ENCODE data around the gene ANKS1B.

Gene ANKS1B

GRCh38 chr12:99552022-99552421 lies 432.7 kb downstream of the ANKS1B start:
- DNase-seq = no peak

- no peak for DNase-seq
These were observed 435.1 kb downstream of the ANKS1B start for GRCh38 chr12:99549651-99550050.

- DNase-seq = no peak
These were observed 435.5 kb downstream of the ANKS1B start for GRCh38 chr12:99549196-99549595.

- DNase-seq = no peak
These were observed 440.3 kb downstream of the ANKS1B start for GRCh38 chr12:99544457-99544856.

GRCh38 chr12:99529966-99530365 lies 454.8 kb downstream of the ANKS1B start:
- DNase-seq = no peak

GRCh38 chr12:99528478-99528877 lies 456.3 kb downstream of the ANKS1B start:
- DNase-seq = no peak

- DNase-seq = no peak
These were observed 460.9 kb downstream of the ANKS1B start for GRCh38 chr12:99523853-99524252.

- no peak for DNase-seq
These were observed 462.3 kb downstream of the ANKS1B start for GRCh38 chr12:99522456-99522855.

- no peak for DNase-seq
These were observed 463.1 kb downstream of the ANKS1B start for GRCh38 chr12:99521664-99522063.

- no peak for DNase-seq
These were observed 471.7 kb downstream of the ANKS1B start for GRCh38 chr12:99513066-99513465.

- DNase-seq = no peak
These were observed 478.9 kb downstream of the ANKS1B start for GRCh38 chr12:99505805-99506204.

GRCh38 chr12:99498756-99499155 lies 486.0 kb downstream of the ANKS1B start:
- DNase-seq = no peak

- no peak for DNase-seq
These were observed 488.9 kb downstream of the ANKS1B start for GRCh38 chr12:99495799-99496198.

GRCh38 chr12:99493197-99493596 lies 491.5 kb downstream of the ANKS1B start:
- DNase-seq = no peak

GRCh38 chr12:99486277-99486676 lies 498.5 kb downstream of the ANKS1B start:
- DNase-seq = no peak

GRCh38 chr12:99479149-99479548 lies 505.6 kb downstream of the ANKS1B start:
- no peak for DNase-seq

- DNase-seq = no peak
These were observed 507.8 kb downstream of the ANKS1B start for GRCh38 chr12:99476956-99477355.

- no peak for DNase-seq
These were observed 529.2 kb downstream of the ANKS1B start for GRCh38 chr12:99455350-99456035.

GRCh38 chr12:99454539-99455172 lies 530.1 kb downstream of the ANKS1B start:
- no peak for DNase-seq

GRCh38 chr12:99453836-99454538 lies 530.7 kb downstream of the ANKS1B start:
- no peak for DNase-seq

- DNase-seq = no peak
These were observed 534.6 kb downstream of the ANKS1B start for GRCh38 chr12:99450036-99450630.

GRCh38 chr12:99444859-99445316 lies 539.8 kb downstream of the ANKS1B start:
- no peak for DNase-seq

GRCh38 chr12:99442758-99443157 lies 542.0 kb downstream of the ANKS1B start:
- DNase-seq = no peak

- DNase-seq = no peak
These were observed 545.3 kb downstream of the ANKS1B start for GRCh38 chr12:99439399-99439798.
